HG03066 (cell line): Measurements from ENCODE around the gene AGO3.
"Not testable (repeated sequence)": the region's sequence is repeated elsewhere in the genome, so short reads cannot be mapped to it uniquely, and the experiment has no call there.

Source experiments
- ATAC-seq: cut with Tn5 transposase; IDR thresholded peaks from one replicate; pipeline ENCODE4 v1.9.1; 2021; ENCODE audit warnings: low read depth; ENCODE audit not compliant: unreplicated experiment

The AGO3 gene

GRCh38 chr1:35923791-35924221 lies 7.1 kb upstream of the AGO3 start:
- no peak for ATAC-seq

- ATAC-seq = no peak
Observed at GRCh38 chr1:35924838-35925237, 6.1 kb upstream of the AGO3 start.

GRCh38 chr1:35925741-35926140 lies 5.2 kb upstream of the AGO3 start:
- ATAC-seq = no peak

- no peak for ATAC-seq
Observed at GRCh38 chr1:35927472-35927871, 3.4 kb upstream of the AGO3 start.

GRCh38 chr1:35929730-35930592 lies 944 bp upstream of the AGO3 start:
- no peak for ATAC-seq

GRCh38 chr1:35931446-35932157 lies 697 bp downstream of the AGO3 start:
- peak; percentile 22 for ATAC-seq

GRCh38 chr1:35932158-35932636 lies 1.3 kb downstream of the AGO3 start:
- no peak for ATAC-seq

GRCh38 chr1:35932941-35933340 lies 2.0 kb downstream of the AGO3 start:
- ATAC-seq = no peak

- no peak for ATAC-seq
Observed at GRCh38 chr1:35935442-35936388, 4.8 kb downstream of the AGO3 start.

- no peak for ATAC-seq
Observed at GRCh38 chr1:35936838-35937237, 5.9 kb downstream of the AGO3 start.

GRCh38 chr1:35939484-35939883 lies 8.6 kb downstream of the AGO3 start:
- no peak for ATAC-seq

- ATAC-seq = no peak
Observed at GRCh38 chr1:35945327-35945726, 14.4 kb downstream of the AGO3 start.

- ATAC-seq = no peak
Observed at GRCh38 chr1:35947547-35947946, 16.6 kb downstream of the AGO3 start.

- ATAC-seq = no peak
Observed at GRCh38 chr1:35958558-35958957, 27.7 kb downstream of the AGO3 start.

- no peak for ATAC-seq
Observed at GRCh38 chr1:35959304-35959703, 28.4 kb downstream of the AGO3 start.

GRCh38 chr1:35962952-35963351 lies 32.0 kb downstream of the AGO3 start:
- no peak for ATAC-seq

GRCh38 chr1:35964277-35964676 lies 33.4 kb downstream of the AGO3 start:
- ATAC-seq = not testable (repeated sequence)

- ATAC-seq = no peak
Observed at GRCh38 chr1:35968396-35968795, 37.5 kb downstream of the AGO3 start.

- no peak for ATAC-seq
Observed at GRCh38 chr1:35971601-35972000, 40.7 kb downstream of the AGO3 start.

GRCh38 chr1:35972631-35973030 lies 41.7 kb downstream of the AGO3 start:
- ATAC-seq = not testable (repeated sequence)

GRCh38 chr1:35980090-35980489 lies 49.2 kb downstream of the AGO3 start:
- ATAC-seq = no peak
